Measurements from ENCODE around the gene SEPHS2. TPM values are rescaled to one million over a fixed set of nuclear protein-coding genes. Genes with fewer than 3 reads are reported as not detected.

The SEPHS2 gene
- total RNA-seq, 6 experiments from 2014 or later: 29.7 to 36.7 (median 31.1) TPM

GRCh38 chr16:30449116-30449435 lies 3.4 kb upstream of the SEPHS2 start:
- H3K4me3 Mint-ChIP-seq: no peak overlapping the region

GRCh38 chr16:30447512-30448226 lies 2.0 kb upstream of the SEPHS2 start:
- Mint-ChIP-seq H3K27ac (no peak overlapping the region), H3K36me3 (ENCODE audit: low read depth) (peaks cover 27% of the 10 kb centered on the region), H3K4me3 (no peak overlapping the region), H3K9me3 (peaks cover 4% of the 10 kb centered on the region), H3K4me1 (ENCODE audit: low read depth) (peaks cover 23% of the 10 kb centered on the region), H3K27me3 (ENCODE audit: insufficient read depth) (peaks cover 5% of the 10 kb centered on the region)
- no peak for TF ChIP-seq CTCF (IDR thresholded peaks at IDR 0.05)
- no peak for DNase-seq

More at GRCh38 chr16:30449116-30449435, 3.4 kb upstream of the SEPHS2 start:
- no peak for DNase-seq
- peaks cover 6% of the 10 kb centered on the region for H3K27me3 Mint-ChIP-seq (ENCODE audit: insufficient read depth)
- no peak for TF ChIP-seq CTCF (IDR thresholded peaks at IDR 0.05)
- H3K4me1 Mint-ChIP-seq (ENCODE audit: low read depth): peaks cover 15% of the 10 kb centered on the region
- peaks cover 14% of the 10 kb centered on the region for H3K36me3 Mint-ChIP-seq (ENCODE audit: low read depth)
- peaks cover 4% of the 10 kb centered on the region for H3K9me3 Mint-ChIP-seq
- no peak overlapping the region for H3K27ac Mint-ChIP-seq

- Mint-ChIP-seq H3K27me3 (ENCODE audit: insufficient read depth) (no peaks in the 10 kb centered on the region; the same call in none of the 2 replicates), H3K36me3 (ENCODE audit: low read depth) (peaks cover 27% of the 10 kb centered on the region), H3K4me1 (ENCODE audit: low read depth) (peaks cover 23% of the 10 kb centered on the region), H3K27ac (peak overlapping the region; percentile 96), H3K9me3 (peaks cover 4% of the 10 kb centered on the region), H3K4me3 (peak overlapping the region; percentile 89)
- no peak for DNase-seq
- no peak for TF ChIP-seq CTCF (IDR thresholded peaks at IDR 0.05)
Measured at GRCh38 chr16:30446203-30446595, 525 bp upstream of the SEPHS2 start.

GRCh38 chr16:30445149-30445407 lies 596 bp downstream of the SEPHS2 start:
- TF ChIP-seq CTCF (IDR thresholded peaks at IDR 0.05): no peak
- peaks cover 23% of the 10 kb centered on the region for H3K4me1 Mint-ChIP-seq (ENCODE audit: low read depth)
- peak overlapping the region; percentile 89 for H3K4me3 Mint-ChIP-seq
- H3K9me3 Mint-ChIP-seq: peaks cover 4% of the 10 kb centered on the region
- DNase-seq: no peak
- no peaks in the 10 kb centered on the region; the same call in none of the 2 replicates for H3K27me3 Mint-ChIP-seq (ENCODE audit: insufficient read depth)
- peaks cover 27% of the 10 kb centered on the region for H3K36me3 Mint-ChIP-seq (ENCODE audit: low read depth)
- peak overlapping the region; percentile 81 for H3K27ac Mint-ChIP-seq

GRCh38 chr16:30444231-30445148 lies 1.2 kb downstream of the SEPHS2 start:
- Mint-ChIP-seq H3K36me3 (ENCODE audit: low read depth) (peaks cover 27% of the 10 kb centered on the region), H3K27me3 (ENCODE audit: insufficient read depth) (no peaks in the 10 kb centered on the region; the same call in none of the 2 replicates), H3K27ac (peak overlapping the region; percentile 81), H3K4me3 (peak overlapping the region; percentile 89), H3K4me1 (ENCODE audit: low read depth) (peaks cover 23% of the 10 kb centered on the region), H3K9me3 (peaks cover 4% of the 10 kb centered on the region)
- TF ChIP-seq CTCF (IDR thresholded peaks at IDR 0.05): no peak
- DNase-seq: no peak

All from HFFc6 (cell line).